ENCODE data around the gene ZNF319.

Gene ZNF319

DNA sequence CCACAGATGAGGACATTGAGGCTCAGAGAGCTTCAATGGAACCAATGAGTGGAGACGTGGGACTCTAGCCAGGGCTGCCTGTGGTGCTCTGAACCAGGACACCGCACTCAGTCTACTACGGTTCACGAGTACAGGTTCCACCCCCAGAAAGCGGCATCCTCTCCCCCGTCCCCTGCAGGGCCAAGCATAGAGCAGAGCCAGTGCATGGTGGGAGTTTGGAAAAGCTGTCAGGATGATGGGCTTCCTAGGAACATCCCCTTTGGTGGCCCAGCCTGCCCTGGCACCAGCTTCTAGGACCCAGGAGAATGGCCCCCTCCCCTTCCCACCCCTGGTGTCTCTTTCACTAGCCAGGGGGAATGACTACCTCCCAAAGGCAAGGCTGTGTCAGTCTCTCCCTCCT is 8.4 kb downstream of the ZNF319 start:
- no peak overlapping the region for H3K4me3 ChIP-seq (ENCODE audit: low read depth, low read length)
- no peak for DNase-seq (ENCODE audit: low read depth)
- TF ChIP-seq, protein P1, sequence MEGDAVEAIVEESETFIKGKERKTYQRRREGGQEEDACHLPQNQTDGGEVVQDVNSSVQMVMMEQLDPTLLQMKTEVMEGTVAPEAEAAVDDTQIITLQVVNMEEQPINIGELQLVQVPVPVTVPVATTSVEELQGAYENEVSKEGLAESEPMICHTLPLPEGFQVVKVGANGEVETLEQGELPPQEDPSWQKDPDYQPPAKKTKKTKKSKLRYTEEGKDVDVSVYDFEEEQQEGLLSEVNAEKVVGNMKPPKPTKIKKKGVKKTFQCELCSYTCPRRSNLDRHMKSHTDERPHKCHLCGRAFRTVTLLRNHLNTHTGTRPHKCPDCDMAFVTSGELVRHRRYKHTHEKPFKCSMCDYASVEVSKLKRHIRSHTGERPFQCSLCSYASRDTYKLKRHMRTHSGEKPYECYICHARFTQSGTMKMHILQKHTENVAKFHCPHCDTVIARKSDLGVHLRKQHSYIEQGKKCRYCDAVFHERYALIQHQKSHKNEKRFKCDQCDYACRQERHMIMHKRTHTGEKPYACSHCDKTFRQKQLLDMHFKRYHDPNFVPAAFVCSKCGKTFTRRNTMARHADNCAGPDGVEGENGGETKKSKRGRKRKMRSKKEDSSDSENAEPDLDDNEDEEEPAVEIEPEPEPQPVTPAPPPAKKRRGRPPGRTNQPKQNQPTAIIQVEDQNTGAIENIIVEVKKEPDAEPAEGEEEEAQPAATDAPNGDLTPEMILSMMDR (IDR thresholded peaks at IDR 0.05; ENCODE audit: insufficient read depth, low read depth, low read length, missing control alignments): no peak

DNA sequence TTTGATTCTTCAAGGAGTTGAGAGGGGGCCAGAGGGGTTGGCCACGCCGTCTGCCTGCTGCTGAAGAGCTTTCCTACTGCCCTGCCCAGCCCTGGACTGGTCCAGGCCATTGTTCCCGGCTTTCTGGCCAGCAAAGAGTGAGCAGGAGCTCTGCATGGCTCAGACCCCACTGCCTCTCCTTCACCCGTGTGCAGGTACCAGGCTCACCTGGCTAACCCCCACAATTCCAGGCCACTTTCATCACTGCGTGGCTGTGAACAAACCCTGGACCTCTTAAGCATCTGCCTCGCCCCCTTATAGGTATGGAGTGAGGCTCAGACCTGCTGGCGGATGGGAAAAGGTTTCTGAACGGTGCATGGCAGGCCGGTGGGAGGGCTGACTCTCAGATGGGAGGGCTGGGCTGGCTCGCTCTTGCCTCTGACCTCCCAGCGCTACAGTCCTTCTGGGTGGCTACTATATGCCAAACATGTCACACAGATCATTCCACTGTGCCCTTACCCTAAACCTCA is 8.9 kb downstream of the ZNF319 start:
- DNase-seq (ENCODE audit: low read depth): no peak
- H3K4me3 ChIP-seq (ENCODE audit: low read depth, low read length): no peak overlapping the region
- TF ChIP-seq, protein P1 (IDR thresholded peaks at IDR 0.05; ENCODE audit: insufficient read depth, low read depth, low read length, missing control alignments): no peak

DNA sequence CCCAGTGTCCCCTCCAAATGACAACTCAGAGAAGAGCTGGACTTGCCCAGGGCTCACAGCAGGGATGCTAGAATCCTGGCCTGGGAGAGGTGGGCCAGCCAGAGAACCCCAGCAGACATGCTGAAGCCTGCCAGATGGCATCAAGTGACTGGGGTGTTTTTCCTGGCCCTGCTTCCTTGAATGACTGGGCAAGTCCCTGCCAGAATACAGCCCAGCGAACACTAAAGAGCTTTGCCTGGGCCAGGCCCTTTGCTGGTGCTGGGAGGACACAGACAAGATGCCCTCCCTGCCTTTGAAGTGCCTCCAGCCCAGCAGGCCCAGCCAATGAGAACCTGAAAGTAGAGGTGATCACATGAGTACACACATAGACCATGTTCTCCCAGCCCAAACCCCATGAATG is 11.5 kb downstream of the ZNF319 start:
- TF ChIP-seq, protein P1 (IDR thresholded peaks at IDR 0.05; ENCODE audit: insufficient read depth, low read depth, low read length, missing control alignments): no peak
- H3K4me3 ChIP-seq (ENCODE audit: low read depth, low read length): no peak overlapping the region
- DNase-seq (ENCODE audit: low read depth): peak; percentile 12

DNA sequence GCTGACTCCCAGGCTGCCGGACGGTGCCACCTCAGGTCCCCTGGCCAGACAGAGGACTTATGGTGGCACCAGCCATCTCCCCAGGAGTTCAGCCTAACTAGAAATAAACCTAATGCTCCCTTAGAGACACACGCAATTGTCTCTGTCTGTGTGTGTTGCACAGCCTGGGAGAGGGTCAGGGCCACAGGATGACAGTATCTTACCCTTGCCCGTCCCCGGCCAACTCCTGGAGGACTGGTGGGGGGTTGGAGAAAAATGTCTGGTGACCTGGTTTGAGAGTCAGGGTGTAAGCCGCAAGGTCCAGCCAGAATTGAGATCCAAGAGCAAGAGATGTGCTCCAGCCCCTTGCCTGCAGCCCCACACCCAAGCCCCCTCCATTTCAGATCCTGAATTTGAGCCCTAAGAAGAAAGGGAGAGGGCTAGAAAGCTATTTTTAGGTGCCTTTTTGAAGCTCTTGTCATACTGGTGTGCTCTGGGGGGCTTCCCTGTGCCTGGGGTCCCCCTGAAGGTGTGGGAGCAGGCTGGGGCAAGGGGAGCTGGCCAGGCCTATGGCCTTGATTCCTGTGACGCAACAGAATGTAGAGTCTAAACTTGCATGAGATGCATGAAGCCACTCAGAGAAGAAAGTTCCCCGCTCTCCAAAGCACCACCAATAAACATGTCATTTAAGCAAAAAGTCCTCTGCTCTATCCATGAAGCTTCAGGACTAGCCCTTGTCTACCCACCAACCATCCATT is 12.9 kb downstream of the ZNF319 start:
- TF ChIP-seq, protein P1 (IDR thresholded peaks at IDR 0.05; ENCODE audit: insufficient read depth, low read depth, low read length, missing control alignments): no peak
- DNase-seq (ENCODE audit: low read depth): no peak
- H3K4me3 ChIP-seq (ENCODE audit: low read depth, low read length): no peak overlapping the region

DNA sequence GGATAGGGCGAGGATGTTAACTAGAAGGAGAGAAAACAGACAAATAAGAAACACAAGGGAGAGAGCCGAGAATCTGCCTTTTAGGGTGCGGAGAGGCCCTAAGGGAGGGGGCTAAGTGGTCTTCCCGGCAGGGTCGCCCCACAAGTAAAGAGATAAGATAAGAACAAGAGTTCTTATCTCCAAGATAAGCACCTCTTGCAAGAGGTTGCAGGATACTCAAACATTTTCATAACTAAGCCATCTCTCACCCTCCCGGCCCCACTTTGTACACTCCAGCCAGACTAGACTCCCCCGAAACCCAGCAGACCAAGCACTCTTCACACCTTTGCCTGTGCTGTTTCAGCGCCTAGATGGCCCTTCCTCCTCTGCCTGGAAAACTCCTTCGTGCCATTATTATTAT is 14.3 kb downstream of the ZNF319 start:
- TF ChIP-seq, protein P1 (IDR thresholded peaks at IDR 0.05; ENCODE audit: insufficient read depth, low read depth, low read length, missing control alignments): no peak
- no peak for DNase-seq (ENCODE audit: low read depth)
- no peak overlapping the region for H3K4me3 ChIP-seq (ENCODE audit: low read depth, low read length)

DNA sequence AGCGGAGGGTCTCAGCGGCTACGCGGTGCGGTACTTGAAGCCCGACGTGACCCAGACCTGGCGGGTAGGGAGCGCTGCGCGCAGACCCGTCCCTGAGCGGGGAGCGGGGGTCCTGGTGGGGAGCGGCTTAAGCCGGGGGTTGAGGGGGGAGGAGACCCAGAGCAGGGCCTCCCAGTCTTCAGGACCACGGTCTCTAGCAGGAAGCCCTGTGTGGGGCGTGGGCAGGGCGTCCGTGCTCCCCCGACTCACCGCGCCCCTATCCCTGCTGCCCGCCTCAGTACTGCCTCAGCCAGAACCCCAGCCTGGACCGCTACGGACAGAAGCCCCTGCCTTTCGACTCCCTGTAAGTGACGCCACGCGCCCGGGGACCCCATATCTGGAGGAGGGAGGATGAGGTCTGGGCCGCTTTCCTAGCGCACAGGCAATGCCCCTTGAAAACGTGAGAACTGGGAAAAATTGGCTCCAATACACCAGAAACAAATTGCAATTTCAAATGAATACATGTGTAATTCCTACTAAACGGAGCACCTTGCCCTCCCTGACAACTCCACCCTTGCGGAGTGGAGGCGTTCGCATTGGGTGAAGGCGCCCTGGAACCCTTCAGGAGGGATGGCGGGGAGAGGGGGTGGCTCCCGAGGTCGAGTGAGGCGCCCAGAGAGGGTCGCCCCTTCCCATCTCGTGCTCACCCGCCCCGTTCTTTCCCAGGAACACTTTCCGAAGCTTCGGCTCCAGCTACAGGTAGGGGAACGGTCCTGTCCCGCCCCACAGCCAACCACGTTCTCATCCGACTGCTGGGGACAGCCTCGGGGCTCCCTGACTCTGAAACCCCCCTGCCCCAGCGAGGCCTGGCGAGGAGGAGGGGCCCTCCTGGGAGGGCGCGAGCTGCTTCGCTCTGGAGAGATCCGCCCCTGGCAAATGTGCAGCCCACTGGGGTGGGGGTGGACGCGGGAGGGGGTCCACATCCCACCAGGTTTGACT is 15.0 kb downstream of the ZNF319 start:
- DNase-seq (ENCODE audit: low read depth): no peak
- no peak overlapping the region for H3K4me3 ChIP-seq (ENCODE audit: low read depth, low read length)
- TF ChIP-seq, protein P1 (IDR thresholded peaks at IDR 0.05; ENCODE audit: insufficient read depth, low read depth, low read length, missing control alignments): no peak
